ENCODE measurements around the gene WDR91.

The WDR91 gene

GRCh38 chr7:135158141-135158655 lies 53.1 kb downstream of the WDR91 start:
- DNase-seq (ENCODE audit: low read depth in 1 of 2, low spot score in 1 of 2) = no peak
- no peak for TF ChIP-seq JUND (IDR thresholded peaks at IDR 0.05; ENCODE audit: low read depth)
- in situ Hi-C loops (cut with HindIII; ENCODE audit: low pct_unique_long_range_greater_than_20kb, low sequenced_read_pairs) = no loop called here

GRCh38 chr7:135156290-135156689 lies 55.0 kb downstream of the WDR91 start:
- DNase-seq (ENCODE audit: low read depth in 1 of 2, low spot score in 1 of 2) = no peak
- in situ Hi-C loops (cut with HindIII; ENCODE audit: low pct_unique_long_range_greater_than_20kb, low sequenced_read_pairs) = no loop called here
- no peak for TF ChIP-seq JUND (IDR thresholded peaks at IDR 0.05; ENCODE audit: low read depth)

- no peak for DNase-seq (ENCODE audit: low read depth in 1 of 2, low spot score in 1 of 2)
- no peak for TF ChIP-seq JUND (IDR thresholded peaks at IDR 0.05; ENCODE audit: low read depth)
- in situ Hi-C loops (cut with HindIII; ENCODE audit: low pct_unique_long_range_greater_than_20kb, low sequenced_read_pairs) = no loop called here
Observed at GRCh38 chr7:135154734-135155133, 56.6 kb downstream of the WDR91 start.

GRCh38 chr7:135152442-135152841 lies 58.9 kb downstream of the WDR91 start:
- DNase-seq (ENCODE audit: low read depth in 1 of 2, low spot score in 1 of 2) = no peak
- TF ChIP-seq JUND (IDR thresholded peaks at IDR 0.05; ENCODE audit: low read depth) = no peak
- in situ Hi-C loops (cut with HindIII; ENCODE audit: low pct_unique_long_range_greater_than_20kb, low sequenced_read_pairs) = no loop called here

GRCh38 chr7:135151533-135151932 lies 59.8 kb downstream of the WDR91 start:
- in situ Hi-C loops (cut with HindIII; ENCODE audit: low pct_unique_long_range_greater_than_20kb, low sequenced_read_pairs) = no loop called here

GRCh38 chr7:135151132-135151531 lies 60.2 kb downstream of the WDR91 start:
- TF ChIP-seq JUND (IDR thresholded peaks at IDR 0.05; ENCODE audit: low read depth) = no peak
- no peak for DNase-seq (ENCODE audit: low read depth in 1 of 2, low spot score in 1 of 2)
- in situ Hi-C loops (cut with HindIII; ENCODE audit: low pct_unique_long_range_greater_than_20kb, low sequenced_read_pairs) = no loop called here

More at GRCh38 chr7:135151533-135151932, 59.8 kb downstream of the WDR91 start:
- no peak for TF ChIP-seq JUND (IDR thresholded peaks at IDR 0.05; ENCODE audit: low read depth)
- no peak for DNase-seq (ENCODE audit: low read depth in 1 of 2, low spot score in 1 of 2)

GRCh38 chr7:135150072-135150782 lies 61.1 kb downstream of the WDR91 start:
- DNase-seq (ENCODE audit: low read depth in 1 of 2, low spot score in 1 of 2) = no peak
- in situ Hi-C loops (cut with HindIII; ENCODE audit: low pct_unique_long_range_greater_than_20kb, low sequenced_read_pairs) = no loop called here
- no peak for TF ChIP-seq JUND (IDR thresholded peaks at IDR 0.05; ENCODE audit: low read depth)

- peak in 1 of 2 experiments; percentile 56 for DNase-seq (ENCODE audit: low read depth in 1 of 2, low spot score in 1 of 2)
- TF ChIP-seq JUND (IDR thresholded peaks at IDR 0.05; ENCODE audit: low read depth) = no peak
- in situ Hi-C loops (cut with HindIII; ENCODE audit: low pct_unique_long_range_greater_than_20kb, low sequenced_read_pairs) = no loop called here
Observed at GRCh38 chr7:135147899-135148721, 63.2 kb downstream of the WDR91 start, which contains the start of gene TMEM140. TMEM140 (plus strand) TSS chr7:135148072; CDS start chr7:135164442, 16,370 bp downstream.

- in situ Hi-C loops (cut with HindIII; ENCODE audit: low pct_unique_long_range_greater_than_20kb, low sequenced_read_pairs) = no loop called here
- DNase-seq (ENCODE audit: low read depth in 1 of 2, low spot score in 1 of 2) = peak in 1 of 2 experiments; percentile 24
Observed at GRCh38 chr7:135147341-135147898, 63.9 kb downstream of the WDR91 start.

GRCh38 chr7:135143885-135144668 lies 67.2 kb downstream of the WDR91 start:
- no peak for DNase-seq (ENCODE audit: low read depth in 1 of 2, low spot score in 1 of 2)
- in situ Hi-C loops (cut with HindIII; ENCODE audit: low pct_unique_long_range_greater_than_20kb, low sequenced_read_pairs) = no loop called here
- TF ChIP-seq JUND (IDR thresholded peaks at IDR 0.05; ENCODE audit: low read depth) = no peak

More at GRCh38 chr7:135147341-135147898, 63.9 kb downstream of the WDR91 start:
- no peak for TF ChIP-seq JUND (IDR thresholded peaks at IDR 0.05; ENCODE audit: low read depth)
